GM12892 (cell line): ENCODE data around the gene ANKHD1.

Source experiments
- POLR2AphosphoS5 ChIP-seq: IDR thresholded peaks from 2 replicates; pipeline ENCODE4 v1.6.1; 2011; ENCODE audit warnings: low read depth, low read length, control low read depth
- TAF1 ChIP-seq: IDR thresholded peaks from 2 replicates; pipeline ENCODE4 v1.6.1; 2011; ENCODE audit warnings: low read depth, mild to moderate bottlenecking, control low read depth, low read length, borderline replicate concordance

GRCh38 chr5:140498591-140498990, 97.0 kb downstream of the ANKHD1 start:
- no peak for TF ChIP-seq TAF1
- no peak for TF ChIP-seq POLR2AphosphoS5
